Peyer's patch (tissue), 4 donors: ENCODE data around the gene RAPGEF1. TPM values are rescaled to one million over a fixed set of nuclear protein-coding genes. Genes with fewer than 3 reads are reported as not detected.

Source experiments
- DNase-seq, 3 donors: peaks; one replicate each; pipeline ENCODE4 v3.0.0-alpha.2; 2017 to 2019
- H3K27ac ChIP-seq, 4 donors: fragments of 200-600 bp; sonication (generic); one replicate each; pipeline ENCODE4 v1.5.1; 2016 to 2019
- H3K27me3 ChIP-seq, 2 donors: fragments of 200-600 bp; sonication (generic); one replicate each; pipeline ENCODE4 v1.5.1; 2019
- H3K36me3 ChIP-seq, 3 donors: fragments of 200-600 bp; sonication (generic); one replicate each; pipeline ENCODE4 v1.5.1; 2016 to 2019
- H3K4me1 ChIP-seq, 4 donors: fragments of 200-600 bp; sonication (generic); one replicate each; pipeline ENCODE4 v1.5.1; 2016 to 2019
- H3K4me3 ChIP-seq, 4 donors: fragments of 200-600 bp; sonication (generic); 1 replicate in 3 of 4; 2 replicates in 1 of 4; pipeline ENCODE4 v1.5.1; 2016 to 2019; ENCODE audit warnings: mild to moderate bottlenecking in 1 of 4
- H3K9me3 ChIP-seq, 4 donors: fragments of 200-600 bp; sonication (generic); one replicate each; pipeline ENCODE4 v1.5.1; 2016 to 2019; ENCODE audit warnings: mild to moderate bottlenecking in 1 of 4
- CTCF ChIP-seq, 6 experiments: fragments of 450-650 bp in 4 of 6; fragments of 200-600 bp in 2 of 6; sonication (generic) in 1 of 6; IDR thresholded peaks; one replicate each; pipeline ENCODE4 v1.5.1; 2017 to 2019; ENCODE audit warnings: antibody characterized with exemption in 6 of 6, mild to moderate bottlenecking in 3 of 6, moderate library complexity in 1 of 6
- POLR2A ChIP-seq, 2 donors: fragments of 450-650 bp; IDR thresholded peaks; one replicate each; pipeline ENCODE4 v1.5.1; 2017; ENCODE audit warnings: antibody characterized with exemption in 2 of 2, mild to moderate bottlenecking in 2 of 2, moderate library complexity in 2 of 2
- total RNA-seq, 4 donors: library from RNA; depleted of rRNA; stranded (reverse); fragments of >200 nt; gene quantifications; one replicate each; pipeline ENCODE4 v1.1.0, GENCODE V29; 2016

The RAPGEF1 gene
- total RNA-seq, 4 donors from 2014 or later, result 51.7 to 182 (median 70.7) TPM

GRCh38 chr9:131583337-131583645 is 156.6 kb downstream of the RAPGEF1 start:
- H3K36me3 ChIP-seq, result peaks cover 0 to 83% (median 0%) of the 10 kb centered on the region in 3 donors
- DNase-seq, result no peak

GRCh38 chr9:131582466-131583336 is 157.2 kb downstream of the RAPGEF1 start:
- Histone ChIP-seq H3K4me1 (peaks cover 0 to 23% (median 0%) of the 10 kb centered on the region in 4 donors), H3K36me3 (peaks cover 0 to 83% (median 0%) of the 10 kb centered on the region in 3 donors), H3K9me3 (no peaks in the 10 kb centered on the region), H3K4me3 (no peak overlapping the region), H3K27ac (no peak overlapping the region), H3K27me3 (no peaks in the 10 kb centered on the region)
- no peak for DNase-seq
- no peak for TF ChIP-seq POLR2A (IDR thresholded peaks at IDR 0.05)
- no peak for TF ChIP-seq CTCF (IDR thresholded peaks at IDR 0.05)

More at GRCh38 chr9:131583337-131583645, 156.6 kb downstream of the RAPGEF1 start:
- Histone ChIP-seq H3K4me1 (peaks cover 0 to 20% (median 0%) of the 10 kb centered on the region in 4 donors), H3K27me3 (no peaks in the 10 kb centered on the region), H3K9me3 (no peaks in the 10 kb centered on the region), H3K27ac (no peak overlapping the region), H3K4me3 (no peak overlapping the region)
- TF ChIP-seq POLR2A (IDR thresholded peaks at IDR 0.05), result no peak
- TF ChIP-seq CTCF (IDR thresholded peaks at IDR 0.05), result no peak

- no peaks in the 10 kb centered on the region for H3K27me3 ChIP-seq
- no peak for DNase-seq
- no peak for TF ChIP-seq CTCF (IDR thresholded peaks at IDR 0.05)
- TF ChIP-seq POLR2A (IDR thresholded peaks at IDR 0.05), result no peak
- no peaks in the 10 kb centered on the region for H3K9me3 ChIP-seq
- H3K4me1 ChIP-seq, result peaks cover 0 to 23% (median 0%) of the 10 kb centered on the region in 4 donors
- H3K36me3 ChIP-seq, result peaks cover 0 to 84% (median 0%) of the 10 kb centered on the region in 3 donors
- no peak overlapping the region for H3K27ac ChIP-seq
- no peak overlapping the region for H3K4me3 ChIP-seq
Measured at GRCh38 chr9:131582056-131582455, 157.8 kb downstream of the RAPGEF1 start.

GRCh38 chr9:131580358-131580757 is 159.5 kb downstream of the RAPGEF1 start:
- Histone ChIP-seq H3K4me1 (peaks cover 0 to 17% (median 0%) of the 10 kb centered on the region in 4 donors), H3K27me3 (no peaks in the 10 kb centered on the region), H3K36me3 (peaks cover 0 to 98% (median 0%) of the 10 kb centered on the region in 3 donors), H3K4me3 (no peak overlapping the region), H3K27ac (no peak overlapping the region), H3K9me3 (no peaks in the 10 kb centered on the region)
- TF ChIP-seq POLR2A (IDR thresholded peaks at IDR 0.05), result no peak
- no peak for TF ChIP-seq CTCF (IDR thresholded peaks at IDR 0.05)
- DNase-seq, result no peak

- Histone ChIP-seq H3K27me3 (no peaks in the 10 kb centered on the region), H3K9me3 (no peaks in the 10 kb centered on the region), H3K4me1 (peaks cover 0 to 17% (median 0%) of the 10 kb centered on the region in 4 donors), H3K36me3 (peaks cover 0 to 95% (median 0%) of the 10 kb centered on the region in 3 donors), H3K4me3 (no peak overlapping the region), H3K27ac (peak overlapping the region in 1 of 4 donors; percentile 79)
- DNase-seq, result no peak
- TF ChIP-seq POLR2A (IDR thresholded peaks at IDR 0.05), result no peak
- no peak for TF ChIP-seq CTCF (IDR thresholded peaks at IDR 0.05)
Measured at GRCh38 chr9:131579789-131580211, 160.1 kb downstream of the RAPGEF1 start.
